CD8-positive, alpha-beta memory T cell (primary cell): ENCODE results near the gene LYRM9. TPM values are rescaled to one million over a fixed set of nuclear protein-coding genes. Genes with fewer than 3 reads are reported as not detected.

Experiments
- CTCF ChIA-PET: fragments of 350-600 bp; sonication (Branson Sonifier 250); formaldehyde crosslinking; loops from one replicate; lab custom pipeline; 2021; ENCODE audit warnings: antibody characterized with exemption; lab: Charles Lee
- POLR2A ChIA-PET: fragments of 350-600 bp; sonication (Branson Sonifier 250); formaldehyde crosslinking; loops from one replicate; lab custom pipeline; 2021; ENCODE audit warnings: antibody characterized with exemption; lab: Charles Lee
- DNase-seq, 5 donors: peaks; one replicate each; pipeline versions ENCODE4 v3.0.0 to v3.0.0-alpha.2; 2020 to 2022; ENCODE audit warnings: mixed read lengths in 1 of 5
- H3K27ac ChIP-seq: one replicate; pipeline ENCODE4 v1.7.0; 2013; ENCODE audit warnings: low read depth, mild to moderate bottlenecking, low read length, moderate library complexity
- H3K27me3 ChIP-seq: 2 replicates; pipeline ENCODE4 v1.7.0; 2013; ENCODE audit warnings: low read length, mild to moderate bottlenecking; ENCODE audit not compliant: insufficient read depth, poor library complexity, severe bottlenecking
- H3K36me3 ChIP-seq: 2 replicates; pipeline ENCODE4 v1.7.0; 2013; ENCODE audit warnings: mild to moderate bottlenecking, low read length, moderate library complexity; ENCODE audit not compliant: insufficient read depth
- H3K4me1 ChIP-seq: 2 replicates; pipeline ENCODE4 v1.7.0; 2013; ENCODE audit warnings: mild to moderate bottlenecking, low read length, moderate library complexity; ENCODE audit not compliant: insufficient read depth
- H3K4me3 ChIP-seq: 2 replicates; pipeline ENCODE4 v1.7.0; 2013; ENCODE audit warnings: mild to moderate bottlenecking, low read length
- H3K9me3 ChIP-seq: 2 replicates; pipeline ENCODE4 v1.7.0; 2013; ENCODE audit warnings: mild to moderate bottlenecking, low read length
- H3K27ac Mint-ChIP-seq, 8 donors: one replicate each; pipeline ENCODE4 v1.8.0; 2020 to 2021; ENCODE audit warnings: mixed read lengths in 8 of 8, mild to moderate bottlenecking in 6 of 8, inconsistent platforms in 3 of 8, moderate library complexity in 3 of 8
- H3K27me3 Mint-ChIP-seq, 2 donors: one replicate each; pipeline ENCODE4 v1.8.0; 2020 to 2021; ENCODE audit warnings: mixed read lengths in 2 of 2, mild to moderate bottlenecking in 1 of 2, moderate library complexity in 1 of 2
- H3K36me3 Mint-ChIP-seq, 3 donors: one replicate each; pipeline ENCODE4 v1.8.0; 2020 to 2021; ENCODE audit warnings: mixed read lengths in 3 of 3, inconsistent platforms in 1 of 3, mild to moderate bottlenecking in 1 of 3
- H3K4me1 Mint-ChIP-seq, 3 donors: one replicate each; pipeline ENCODE4 v1.8.0; 2020 to 2021; ENCODE audit warnings: mixed read lengths in 3 of 3, inconsistent platforms in 1 of 3, mild to moderate bottlenecking in 1 of 3
- H3K4me3 Mint-ChIP-seq, 7 donors: one replicate each; pipeline ENCODE4 v1.8.0; 2020 to 2021; ENCODE audit warnings: mixed read lengths in 7 of 7, mild to moderate bottlenecking in 6 of 7, moderate library complexity in 4 of 7, inconsistent platforms in 2 of 7
- H3K9me3 Mint-ChIP-seq, 5 donors: one replicate each; pipeline ENCODE4 v1.8.0; 2020 to 2022; ENCODE audit warnings: mixed read lengths in 5 of 5, mild to moderate bottlenecking in 3 of 5, moderate library complexity in 2 of 5, inconsistent platforms in 1 of 5
- polyA plus RNA-seq: library from polyadenylated mRNA; unstranded; fragments of 300-500 nt; fragmentation: Illumina TruSeq; gene quantifications from one replicate; pipeline ENCODE4 v1.2.3, GENCODE V29; 2021
- total RNA-seq, 2 experiments: library from RNA; stranded (reverse); gene quantifications; one replicate each; pipeline ENCODE4 v1.2.3, GENCODE V29; 2021

The LYRM9 gene
- total and polyA plus RNA-seq, 3 experiments from 2014 or later, result 2.5 to 11.1 (median 3.4) TPM

DNA sequence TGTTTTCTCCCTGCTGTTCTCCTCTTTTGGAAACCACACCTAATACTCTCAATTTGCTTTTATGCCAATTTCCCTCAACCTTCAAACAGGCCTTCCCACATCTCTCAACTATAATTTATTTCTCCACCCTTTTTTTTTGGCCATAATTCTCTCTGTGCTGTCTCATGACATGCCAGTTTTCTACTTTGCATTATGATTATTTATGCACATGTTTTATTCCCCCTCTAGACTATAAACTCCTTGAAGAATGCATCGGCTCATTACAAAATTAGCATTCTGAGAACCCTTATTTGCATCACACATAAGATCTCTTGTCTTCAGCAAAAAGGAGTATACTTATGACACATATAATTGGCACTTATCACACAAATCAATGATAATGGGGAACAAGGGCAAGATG lies 10.9 kb upstream of the LYRM9 start:
- Histone ChIP-seq H3K4me1 (no peaks in the 10 kb centered on the region), H3K27ac (no peak overlapping the region), H3K9me3 (no peaks in the 10 kb centered on the region), H3K36me3 (no peaks in the 10 kb centered on the region), H3K27me3 (peaks cover 3% of the 10 kb centered on the region), H3K4me3 (no peak overlapping the region)
- DNase-seq, result no peak
- H3K9me3 Mint-ChIP-seq, result no peaks in the 10 kb centered on the region
- H3K27ac Mint-ChIP-seq, result no peak overlapping the region
- POLR2A ChIA-PET, result no interaction called here
- peaks cover 16 to 44% of the 10 kb centered on the region in 2 donors for H3K27me3 Mint-ChIP-seq
- H3K4me1 Mint-ChIP-seq, result no peaks in the 10 kb centered on the region
- CTCF ChIA-PET, result no interaction called here
- H3K4me3 Mint-ChIP-seq, result no peak overlapping the region
- no peaks in the 10 kb centered on the region for H3K36me3 Mint-ChIP-seq

- POLR2A ChIA-PET, result no interaction called here
These were observed 6.4 kb upstream of the LYRM9 start for GRCh38 chr17:27899525-27899924.

DNA sequence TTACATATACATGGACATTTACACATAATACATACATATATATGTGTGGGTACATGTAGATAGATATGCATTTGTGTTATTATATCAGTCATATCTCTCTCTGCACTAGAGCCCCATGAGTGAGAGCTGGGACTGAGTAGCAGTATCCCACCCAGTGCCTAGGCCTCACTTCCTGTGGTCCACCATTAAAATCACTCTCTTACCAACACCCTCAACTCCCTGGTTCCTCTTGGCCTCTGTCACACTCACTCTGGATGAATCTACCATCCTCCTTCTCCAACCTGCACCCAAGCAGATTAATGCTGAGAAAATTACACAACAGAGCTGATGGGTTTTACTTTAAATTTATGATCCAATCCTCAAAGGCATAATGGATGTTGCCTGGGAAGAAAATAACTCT lies 4.9 kb upstream of the LYRM9 start:
- no peaks in the 10 kb centered on the region for H3K9me3 ChIP-seq
- H3K27ac Mint-ChIP-seq, result no peak overlapping the region
- no peak overlapping the region for H3K27ac ChIP-seq
- H3K27me3 ChIP-seq, result peaks cover 4% of the 10 kb centered on the region
- ChIA-PET POLR2A (no interaction called here), CTCF (interaction anchor here (1.2 to 1.4 kb wide), 2 partner anchors 13 to 92 kb away, joined by 3 to 4 read pairs; no protein-coding TSS in a partner anchor)
- H3K4me1 ChIP-seq, result no peaks in the 10 kb centered on the region
- no peaks in the 10 kb centered on the region for H3K36me3 ChIP-seq
- H3K36me3 Mint-ChIP-seq, result no peaks in the 10 kb centered on the region
- no peaks in the 10 kb centered on the region for H3K9me3 Mint-ChIP-seq
- peaks cover 6 to 12% (median 8%) of the 10 kb centered on the region in 3 donors for H3K4me1 Mint-ChIP-seq
- H3K4me3 Mint-ChIP-seq, result peak overlapping the region in 1 of 7 donors; percentile 42
- peaks cover 17 to 43% of the 10 kb centered on the region in 2 donors for H3K27me3 Mint-ChIP-seq
- no peak for DNase-seq
- no peak overlapping the region for H3K4me3 ChIP-seq

More at GRCh38 chr17:27899525-27899924, 6.4 kb upstream of the LYRM9 start:
- Mint-ChIP-seq H3K36me3 (no peaks in the 10 kb centered on the region), H3K4me1 (no peaks in the 10 kb centered on the region), H3K4me3 (no peak overlapping the region), H3K9me3 (no peaks in the 10 kb centered on the region), H3K27me3 (peaks cover 17 to 55% of the 10 kb centered on the region in 2 donors), H3K27ac (no peak overlapping the region)
- Histone ChIP-seq H3K4me1 (no peaks in the 10 kb centered on the region), H3K36me3 (no peaks in the 10 kb centered on the region), H3K27me3 (peaks cover 6% of the 10 kb centered on the region), H3K27ac (no peak overlapping the region), H3K9me3 (no peaks in the 10 kb centered on the region), H3K4me3 (no peak overlapping the region)
- no peak for DNase-seq
- CTCF ChIA-PET, result no interaction called here

DNA sequence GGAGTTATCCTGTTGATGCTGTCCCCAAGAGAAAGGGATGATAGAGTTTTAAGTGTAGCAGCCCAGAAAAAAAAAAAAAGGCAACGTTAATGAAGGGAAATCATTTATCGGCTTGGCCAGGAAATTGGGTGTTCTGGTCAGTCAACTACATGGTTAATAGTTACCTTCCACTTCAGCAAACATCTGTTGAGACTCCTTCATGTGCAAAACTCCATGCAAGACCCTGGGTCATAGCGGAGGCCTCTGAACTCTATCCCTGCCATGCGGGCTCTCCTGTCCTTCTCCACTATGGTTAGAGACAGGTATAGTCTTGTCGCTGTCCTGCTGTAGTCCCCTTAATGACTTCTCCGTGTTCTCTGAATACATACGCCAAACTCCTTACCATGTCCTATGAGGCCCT lies 3.5 kb upstream of the LYRM9 start:
- POLR2A ChIA-PET, result no interaction called here
- no peaks in the 10 kb centered on the region for H3K9me3 ChIP-seq
- H3K4me1 ChIP-seq, result no peaks in the 10 kb centered on the region
- no peak overlapping the region for H3K4me3 ChIP-seq
- no peaks in the 10 kb centered on the region for H3K9me3 Mint-ChIP-seq
- H3K27ac Mint-ChIP-seq, result no peak overlapping the region
- peaks cover 12 to 19% (median 14%) of the 10 kb centered on the region in 3 donors for H3K4me1 Mint-ChIP-seq
- H3K27ac ChIP-seq, result no peak overlapping the region
- H3K27me3 Mint-ChIP-seq, result peaks cover 14 to 38% of the 10 kb centered on the region in 2 donors
- no peaks in the 10 kb centered on the region for H3K36me3 ChIP-seq
- DNase-seq, result no peak
- H3K4me3 Mint-ChIP-seq, result peak overlapping the region in 1 of 7 donors; percentile 67
- peaks cover 4% of the 10 kb centered on the region for H3K27me3 ChIP-seq
- CTCF ChIA-PET, result interaction anchor here (1.4 kb wide), 1 partner anchor 91 kb away, joined by 4 read pairs; no protein-coding TSS in a partner anchor
- H3K36me3 Mint-ChIP-seq, result peaks cover 0 to 1% (median 0%) of the 10 kb centered on the region in 3 donors

- Mint-ChIP-seq H3K4me1 (peaks cover 15 to 24% (median 19%) of the 10 kb centered on the region in 3 donors), H3K9me3 (no peaks in the 10 kb centered on the region), H3K27me3 (peaks cover 14 to 38% of the 10 kb centered on the region in 2 donors), H3K36me3 (peaks cover 0 to 1% (median 0%) of the 10 kb centered on the region in 3 donors), H3K27ac (peak overlapping the region in 1 of 8 donors; percentile 11), H3K4me3 (no peak overlapping the region)
- DNase-seq, result no peak
- no peak overlapping the region for H3K4me3 ChIP-seq
- peaks cover 4% of the 10 kb centered on the region for H3K27me3 ChIP-seq
- H3K4me1 ChIP-seq, result no peaks in the 10 kb centered on the region
- H3K9me3 ChIP-seq, result no peaks in the 10 kb centered on the region
- ChIA-PET CTCF (interaction anchor here (7.5 kb wide), 1 partner anchor 88 kb away, joined by 167 read pairs; no protein-coding TSS in a partner anchor), POLR2A (no interaction called here)
- H3K27ac ChIP-seq, result no peak overlapping the region
- no peaks in the 10 kb centered on the region for H3K36me3 ChIP-seq
These were observed 2.9 kb upstream of the LYRM9 start for GRCh38 chr17:27895940-27896535.

- Histone ChIP-seq H3K4me1 (no peaks in the 10 kb centered on the region), H3K36me3 (no peaks in the 10 kb centered on the region), H3K27me3 (peaks cover 4% of the 10 kb centered on the region), H3K9me3 (no peaks in the 10 kb centered on the region), H3K4me3 (no peak overlapping the region), H3K27ac (no peak overlapping the region)
- POLR2A ChIA-PET, result no interaction called here
- CTCF ChIA-PET, result interaction anchor here (1.7 to 7.5 kb wide), 4 partner anchors 10 to 135 kb away, joined by 6 to 167 read pairs (median 22); no protein-coding TSS in a partner anchor
- peak overlapping the region in 1 of 7 donors; percentile 9 for H3K4me3 Mint-ChIP-seq
- H3K36me3 Mint-ChIP-seq, result peaks cover 0 to 1% (median 0%) of the 10 kb centered on the region in 3 donors
- H3K27me3 Mint-ChIP-seq, result peaks cover 14 to 38% of the 10 kb centered on the region in 2 donors
- H3K4me1 Mint-ChIP-seq, result peaks cover 17 to 24% (median 19%) of the 10 kb centered on the region in 3 donors
- DNase-seq, result no peak
- H3K9me3 Mint-ChIP-seq, result no peaks in the 10 kb centered on the region
- peak overlapping the region in 1 of 8 donors; percentile 11 for H3K27ac Mint-ChIP-seq
These were observed 2.1 kb upstream of the LYRM9 start for GRCh38 chr17:27895123-27895895.

DNA sequence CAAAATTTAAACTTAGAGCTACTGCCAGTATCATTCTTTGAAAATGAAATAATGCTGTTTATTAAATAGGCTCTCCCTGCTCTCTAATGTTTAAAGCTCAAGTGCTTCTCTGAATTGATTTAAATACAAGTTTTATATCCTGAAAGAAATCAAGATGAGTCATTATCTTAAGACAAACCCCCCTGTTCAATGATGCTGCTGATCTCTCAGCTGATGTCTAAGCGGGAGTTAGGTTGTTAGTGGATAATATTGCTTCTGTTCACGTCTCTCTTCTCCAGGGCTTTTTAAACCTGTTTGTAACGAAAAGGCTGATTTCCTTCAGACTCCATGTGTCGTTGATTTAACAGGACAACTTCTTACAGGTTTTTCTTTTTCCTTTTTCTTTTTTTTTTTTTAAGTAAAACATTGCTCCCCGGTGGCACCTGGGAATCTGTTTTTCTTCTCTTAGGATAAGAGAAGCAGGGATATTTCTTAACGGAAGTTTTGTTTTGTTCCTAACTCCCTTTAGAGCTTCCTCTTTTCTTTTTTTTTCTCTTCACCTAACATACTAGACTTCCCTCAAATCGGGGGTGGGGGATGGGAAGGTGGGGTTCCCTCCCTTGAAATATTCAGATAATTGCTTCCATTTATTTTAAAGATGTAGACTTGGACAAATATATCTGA lies 807 bp upstream of the LYRM9 start:
- H3K36me3 ChIP-seq, result no peaks in the 10 kb centered on the region
- Mint-ChIP-seq H3K4me1 (peaks cover 17 to 24% (median 20%) of the 10 kb centered on the region in 3 donors), H3K36me3 (peaks cover 0 to 3% (median 2%) of the 10 kb centered on the region in 3 donors), H3K4me3 (peak overlapping the region; percentile 79 to 93 (median 86)), H3K27me3 (peaks cover 14 to 33% of the 10 kb centered on the region in 2 donors), H3K27ac (peak overlapping the region in 3 of 8 donors; percentile 26 to 64 (median 63)), H3K9me3 (no peaks in the 10 kb centered on the region)
- CTCF ChIA-PET, result interaction anchor here (1.0 to 7.5 kb wide), 8 partner anchors 9 to 134 kb away, joined by 3 to 167 read pairs (median 7); partner anchors contain the start of gene NOS2
- POLR2A ChIA-PET, result interaction anchor here (0.6 to 2.6 kb wide), 7 partner anchors 14 to 383 kb away, joined by 4 to 30 read pairs (median 7); no protein-coding TSS in a partner anchor
- peaks cover 4% of the 10 kb centered on the region for H3K27me3 ChIP-seq
- no peaks in the 10 kb centered on the region for H3K9me3 ChIP-seq
- H3K4me3 ChIP-seq, result no peak overlapping the region
- H3K27ac ChIP-seq, result peak overlapping the region; percentile 2
- H3K4me1 ChIP-seq, result no peaks in the 10 kb centered on the region
- no peak for DNase-seq
